ENCODE results near the gene UGT1A9. TPM values are rescaled to one million over a fixed set of nuclear protein-coding genes. Genes with fewer than 3 reads are reported as not detected.

Gene UGT1A9
- total RNA-seq, 1 experiment from 2014 or later, result not detected

DNA sequence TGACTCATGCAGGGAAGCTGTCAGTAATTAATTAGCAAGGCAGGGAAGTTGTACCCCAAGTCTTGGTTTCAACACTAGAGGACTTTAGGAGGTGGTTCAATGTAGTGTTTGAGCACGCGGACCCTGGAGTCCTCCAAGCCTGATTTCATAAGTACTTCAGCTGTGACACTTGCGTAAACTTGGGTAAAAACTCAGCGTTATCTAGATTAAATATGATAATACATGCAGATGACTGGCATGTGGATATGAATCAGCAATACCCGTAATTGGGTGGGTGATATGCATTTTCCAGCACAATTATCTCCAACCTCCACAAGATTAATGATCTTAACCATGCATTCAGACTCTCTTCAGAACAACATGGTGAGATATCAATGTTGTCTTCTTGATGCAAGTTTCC is 15.2 kb downstream of the UGT1A9 start:
- no peak overlapping the region for H3K4me3 ChIP-seq
- H3F3A ChIP-seq (ENCODE audit: insufficient read depth, low read depth), result peaks cover 38% of the 10 kb centered on the region
- no peaks in the 10 kb centered on the region for H3K36me3 ChIP-seq (ENCODE audit: low read depth)
- H4K20me1 ChIP-seq (ENCODE audit: insufficient read depth), result no peaks in the 10 kb centered on the region
- DNase-seq, result no peak
- BruUV-seq (replicated peaks), result no TSS peak
- ChIA-PET POLR2A (ENCODE audit: unreplicated experiment) (no interaction called here), CTCF (no interaction called here)
- TF ChIP-seq EZH2 (IDR thresholded peaks at IDR 0.05; ENCODE audit: low read depth), result no peak
- TF ChIP-seq, protein P1, sequence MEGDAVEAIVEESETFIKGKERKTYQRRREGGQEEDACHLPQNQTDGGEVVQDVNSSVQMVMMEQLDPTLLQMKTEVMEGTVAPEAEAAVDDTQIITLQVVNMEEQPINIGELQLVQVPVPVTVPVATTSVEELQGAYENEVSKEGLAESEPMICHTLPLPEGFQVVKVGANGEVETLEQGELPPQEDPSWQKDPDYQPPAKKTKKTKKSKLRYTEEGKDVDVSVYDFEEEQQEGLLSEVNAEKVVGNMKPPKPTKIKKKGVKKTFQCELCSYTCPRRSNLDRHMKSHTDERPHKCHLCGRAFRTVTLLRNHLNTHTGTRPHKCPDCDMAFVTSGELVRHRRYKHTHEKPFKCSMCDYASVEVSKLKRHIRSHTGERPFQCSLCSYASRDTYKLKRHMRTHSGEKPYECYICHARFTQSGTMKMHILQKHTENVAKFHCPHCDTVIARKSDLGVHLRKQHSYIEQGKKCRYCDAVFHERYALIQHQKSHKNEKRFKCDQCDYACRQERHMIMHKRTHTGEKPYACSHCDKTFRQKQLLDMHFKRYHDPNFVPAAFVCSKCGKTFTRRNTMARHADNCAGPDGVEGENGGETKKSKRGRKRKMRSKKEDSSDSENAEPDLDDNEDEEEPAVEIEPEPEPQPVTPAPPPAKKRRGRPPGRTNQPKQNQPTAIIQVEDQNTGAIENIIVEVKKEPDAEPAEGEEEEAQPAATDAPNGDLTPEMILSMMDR (conservative IDR thresholded peaks at IDR 0.05), result no peak
- peaks cover 10% of the 10 kb centered on the region for H3K79me2 ChIP-seq (ENCODE audit: low read depth)
- H3K4me2 ChIP-seq, result no peak overlapping the region
- no peaks in the 10 kb centered on the region for H3K9me2 ChIP-seq (ENCODE audit: insufficient read depth)
- H3K27ac ChIP-seq, result no peak overlapping the region
- peaks cover 35% of the 10 kb centered on the region for H3K4me1 ChIP-seq (replicated peaks; ENCODE audit: insufficient read depth)
- intact Hi-C loops (cut with micrococcal nuclease; ENCODE audit: unreplicated experiment), result no loop called here
- H3K9me3 ChIP-seq (ENCODE audit: insufficient read depth, low read depth), result no peaks in the 10 kb centered on the region
- no peaks in the 10 kb centered on the region for H3K27me3 ChIP-seq (ENCODE audit: insufficient read depth, low read depth)
- no peak overlapping the region for H2AFZ ChIP-seq

DNA sequence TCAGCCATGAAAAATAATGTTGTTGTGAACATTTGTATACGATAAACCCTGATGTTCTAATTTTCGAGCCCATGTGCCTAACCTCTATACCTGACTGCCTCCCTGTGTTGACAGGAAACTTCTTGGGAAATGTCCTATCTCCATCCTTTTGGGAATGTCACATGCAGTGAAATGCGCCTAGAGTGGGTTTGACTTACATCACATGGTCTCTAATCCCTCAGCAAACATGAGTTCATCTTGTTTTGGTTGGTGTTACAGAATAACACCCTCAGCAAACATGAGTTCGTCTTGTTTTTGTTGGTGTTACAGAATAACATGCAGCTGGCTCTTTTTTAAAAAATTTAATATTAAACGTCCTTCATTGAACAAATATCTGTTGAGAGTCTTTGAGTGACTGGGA is 16.6 kb downstream of the UGT1A9 start:
- no peaks in the 10 kb centered on the region for H3K9me2 ChIP-seq (ENCODE audit: insufficient read depth)
- DNase-seq, result no peak
- no TSS peak for BruUV-seq (replicated peaks)
- intact Hi-C loops (cut with micrococcal nuclease; ENCODE audit: unreplicated experiment), result no loop called here
- no peak for TF ChIP-seq EZH2 (IDR thresholded peaks at IDR 0.05; ENCODE audit: low read depth)
- TF ChIP-seq, protein P1 (conservative IDR thresholded peaks at IDR 0.05), result no peak
- peak overlapping the region; percentile 97; the same call in 1 of the 2 replicates for H3K27ac ChIP-seq
- H3K9me3 ChIP-seq (ENCODE audit: insufficient read depth, low read depth), result no peaks in the 10 kb centered on the region
- H4K20me1 ChIP-seq (ENCODE audit: insufficient read depth), result no peaks in the 10 kb centered on the region
- POLR2A ChIA-PET (ENCODE audit: unreplicated experiment), result no interaction called here
- H3F3A ChIP-seq (ENCODE audit: insufficient read depth, low read depth), result peaks cover 52% of the 10 kb centered on the region
- CTCF ChIA-PET, result no interaction called here
- no peak overlapping the region for H2AFZ ChIP-seq
- H3K27me3 ChIP-seq (ENCODE audit: insufficient read depth, low read depth), result no peaks in the 10 kb centered on the region
- peaks cover 35% of the 10 kb centered on the region for H3K4me1 ChIP-seq (replicated peaks; ENCODE audit: insufficient read depth)
- H3K4me2 ChIP-seq, result no peak overlapping the region
- peaks cover 24% of the 10 kb centered on the region for H3K79me2 ChIP-seq (ENCODE audit: low read depth)
- H3K36me3 ChIP-seq (ENCODE audit: low read depth), result peaks cover 13% of the 10 kb centered on the region
- no peak overlapping the region for H3K4me3 ChIP-seq

DNA sequence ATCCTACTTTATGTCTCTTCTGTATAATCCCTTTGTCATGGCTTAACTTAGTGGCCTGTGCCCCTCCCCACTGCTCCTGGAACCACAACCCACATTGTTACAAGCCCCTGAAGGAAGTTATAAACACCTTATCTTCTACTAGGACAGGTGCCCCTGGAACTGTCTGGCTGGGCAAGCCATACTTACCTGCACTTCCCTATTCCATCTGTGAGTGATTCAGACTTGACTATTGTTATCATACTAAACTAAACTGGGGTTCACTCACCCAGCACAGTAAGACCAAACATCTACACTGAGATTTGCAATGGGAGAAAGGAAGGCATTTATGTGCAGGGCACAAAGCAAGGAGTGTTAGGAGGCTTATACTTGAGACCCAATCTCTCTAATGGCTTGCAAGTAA is 17.3 kb downstream of the UGT1A9 start:
- POLR2A ChIA-PET (ENCODE audit: unreplicated experiment), result interaction anchor here (0.5 to 1.7 kb wide), 3 partner anchors 26 to 201 kb away, joined by 3 to 14 read pairs (median 6); no protein-coding TSS in a partner anchor
- intact Hi-C loops (cut with micrococcal nuclease; ENCODE audit: unreplicated experiment), result no loop called here
- Histone ChIP-seq H3K27ac (peak overlapping the region; percentile 97), H3K36me3 (ENCODE audit: low read depth) (peaks cover 20% of the 10 kb centered on the region), H2AFZ (peak overlapping the region; percentile 36; the same call in 1 of the 2 replicates), H3F3A (ENCODE audit: insufficient read depth, low read depth) (peaks cover 58% of the 10 kb centered on the region), H3K4me1 (replicated peaks; ENCODE audit: insufficient read depth) (peaks cover 35% of the 10 kb centered on the region), H3K4me3 (peak overlapping the region; percentile 4; the same call in 1 of the 2 replicates), H3K27me3 (ENCODE audit: insufficient read depth, low read depth) (no peaks in the 10 kb centered on the region), H3K79me2 (ENCODE audit: low read depth) (peaks cover 31% of the 10 kb centered on the region), H3K4me2 (peak overlapping the region; percentile 96), H4K20me1 (ENCODE audit: insufficient read depth) (no peaks in the 10 kb centered on the region), H3K9me2 (ENCODE audit: insufficient read depth) (no peaks in the 10 kb centered on the region), H3K9me3 (ENCODE audit: insufficient read depth, low read depth) (no peaks in the 10 kb centered on the region)
- TF ChIP-seq EZH2 (IDR thresholded peaks at IDR 0.05; ENCODE audit: low read depth), result no peak
- TF ChIP-seq, protein P1 (conservative IDR thresholded peaks at IDR 0.05), result no peak
- CTCF ChIA-PET, result no interaction called here
- no peak for DNase-seq
- BruUV-seq (replicated peaks), result no TSS peak

Data from PC-9 (cell line).